GM21528 (cell line): ENCODE results near the gene ACOT12.
"Not testable (repeated sequence)": the region's sequence is repeated elsewhere in the genome, so short reads cannot be mapped to it uniquely, and the experiment has no call there.

Experiments used
- ATAC-seq: cut with Tn5 transposase; IDR thresholded peaks from one replicate; pipeline ENCODE4 v1.9.1; 2021; ENCODE audit warnings: mild to moderate bottlenecking, moderate library complexity; ENCODE audit not compliant: unreplicated experiment, low FRiP score

ACOT12 gene

GRCh38 chr5:81349161-81349560, 44.8 kb downstream of the ACOT12 start:
- ATAC-seq, result no peak

GRCh38 chr5:81345411-81346003, 48.4 kb downstream of the ACOT12 start:
- ATAC-seq, result no peak

GRCh38 chr5:81344736-81345135, 49.2 kb downstream of the ACOT12 start:
- no peak for ATAC-seq

- not testable (repeated sequence) for ATAC-seq
These were observed 55.7 kb downstream of the ACOT12 start for GRCh38 chr5:81338213-81338612.

GRCh38 chr5:81337803-81338202, 56.1 kb downstream of the ACOT12 start:
- no peak for ATAC-seq

GRCh38 chr5:81336556-81336955, 57.4 kb downstream of the ACOT12 start:
- no peak for ATAC-seq

GRCh38 chr5:81335946-81336345, 58.0 kb downstream of the ACOT12 start:
- no peak for ATAC-seq

- ATAC-seq, result no peak
These were observed 59.5 kb downstream of the ACOT12 start for GRCh38 chr5:81334304-81335061.

GRCh38 chr5:81326554-81326953, 67.4 kb downstream of the ACOT12 start:
- no peak for ATAC-seq

GRCh38 chr5:81317536-81317935, 76.4 kb downstream of the ACOT12 start:
- no peak for ATAC-seq

- no peak for ATAC-seq
These were observed 77.4 kb downstream of the ACOT12 start for GRCh38 chr5:81316571-81316970.

- ATAC-seq, result no peak
These were observed 78.1 kb downstream of the ACOT12 start for GRCh38 chr5:81315830-81316229.

GRCh38 chr5:81315336-81315735, 78.6 kb downstream of the ACOT12 start:
- no peak for ATAC-seq

- ATAC-seq, result no peak
These were observed 79.4 kb downstream of the ACOT12 start for GRCh38 chr5:81314581-81314980.

GRCh38 chr5:81313686-81314085, 80.2 kb downstream of the ACOT12 start:
- no peak for ATAC-seq

GRCh38 chr5:81313278-81313677, 80.7 kb downstream of the ACOT12 start:
- ATAC-seq, result no peak

GRCh38 chr5:81310402-81311063, 83.4 kb downstream of the ACOT12 start:
- no peak for ATAC-seq

- ATAC-seq, result no peak
These were observed 85.1 kb downstream of the ACOT12 start for GRCh38 chr5:81308836-81309235.

GRCh38 chr5:81305785-81306184, 88.1 kb downstream of the ACOT12 start:
- ATAC-seq, result no peak

GRCh38 chr5:81303563-81303962, 90.4 kb downstream of the ACOT12 start:
- ATAC-seq, result no peak

- ATAC-seq, result no peak
These were observed 91.3 kb downstream of the ACOT12 start for GRCh38 chr5:81302596-81302995.
